KMS-11 (cell line): ENCODE data around the gene SRL.
"Not testable (repeated sequence)": the region's sequence is repeated elsewhere in the genome, so short reads cannot be mapped to it uniquely, and the experiment has no call there.

Experiments used
- H2AFZ ChIP-seq: fragments of 200-600 bp; sonication (generic); 2 replicates; pipeline ENCODE4 v1.6.1; 2016; ENCODE audit warnings: antibody characterized with exemption, mixed run types, low read depth
- H3K27ac ChIP-seq: fragments of 200-600 bp; sonication (generic); 2 replicates; pipeline ENCODE4 v1.6.1; 2016; ENCODE audit warnings: mild to moderate bottlenecking, mixed run types
- H3K27me3 ChIP-seq: fragments of 200-600 bp; sonication (generic); 2 replicates; pipeline ENCODE4 v1.6.1; 2017; ENCODE audit warnings: mild to moderate bottlenecking, low read depth, mixed run types, moderate library complexity; ENCODE audit not compliant: insufficient read depth
- H3K36me3 ChIP-seq: fragments of 200-600 bp; sonication (generic); 2 replicates; pipeline ENCODE4 v1.6.1; 2017; ENCODE audit warnings: mild to moderate bottlenecking, mixed run types; ENCODE audit not compliant: insufficient read depth
- H3K4me1 ChIP-seq: fragments of 200-600 bp; sonication (generic); 2 replicates; pipeline ENCODE4 v1.6.1; 2016; ENCODE audit warnings: mild to moderate bottlenecking, low read depth, mixed run types; ENCODE audit not compliant: poor library complexity, severe bottlenecking
- H3K4me2 ChIP-seq: fragments of 200-600 bp; sonication (generic); 2 replicates; pipeline ENCODE4 v1.7.0; 2016; ENCODE audit warnings: mild to moderate bottlenecking, mixed run types
- H3K4me3 ChIP-seq: fragments of 200-600 bp; sonication (generic); IDR thresholded peaks from 2 replicates; pipeline ENCODE4 v1.6.1; 2017; ENCODE audit warnings: low read depth, low read length, mixed read lengths; ENCODE audit not compliant: insufficient read depth
- H3K79me2 ChIP-seq: fragments of 200-600 bp; sonication (generic); 2 replicates; pipeline ENCODE4 v1.6.1; 2016; ENCODE audit warnings: low read depth, mixed run types; ENCODE audit not compliant: insufficient read depth
- H3K9ac ChIP-seq: fragments of 200-600 bp; sonication (generic); 2 replicates; pipeline ENCODE4 v1.6.1; 2016; ENCODE audit warnings: mild to moderate bottlenecking, mixed run types
- H4K20me1 ChIP-seq: fragments of 200-600 bp; sonication (generic); 2 replicates; pipeline ENCODE4 v1.6.1; 2016; ENCODE audit warnings: mild to moderate bottlenecking, mixed run types; ENCODE audit not compliant: insufficient read depth
- TF ChIP-seq, protein P1 (sequence below): fragments of 200-600 bp; sonication (generic); conservative IDR thresholded peaks from 2 replicates; pipeline ENCODE4 v1.6.1; 2017; ENCODE audit warnings: low read depth, mild to moderate bottlenecking, antibody characterized with exemption, low read length, moderate library complexity, mixed read lengths

SRL gene

GRCh38 chr16:4212211-4212933 lies 29.5 kb downstream of the SRL start:
- no peak overlapping the region for H3K4me2 ChIP-seq

GRCh38 chr16:4211445-4212210 lies 30.3 kb downstream of the SRL start:
- not testable (repeated sequence) for H3K27ac ChIP-seq, H3K79me2 ChIP-seq, H3K4me3 ChIP-seq, H4K20me1 ChIP-seq, H3K4me2 ChIP-seq, H3K9ac ChIP-seq, H3K4me1 ChIP-seq, H2AFZ ChIP-seq, H3K36me3 ChIP-seq
- H3K27me3 ChIP-seq: peaks cover 18% of the 10 kb centered on the region; the same call in 1 of the 2 replicates

More at GRCh38 chr16:4212211-4212933, 29.5 kb downstream of the SRL start:
- H3K27ac ChIP-seq: no peak overlapping the region
- no peaks in the 10 kb centered on the region for H3K79me2 ChIP-seq
- no peaks in the 10 kb centered on the region for H4K20me1 ChIP-seq
- H3K4me1 ChIP-seq: no peaks in the 10 kb centered on the region
- H3K4me3 ChIP-seq: no peak overlapping the region
- no peaks in the 10 kb centered on the region for H3K36me3 ChIP-seq
- H3K27me3 ChIP-seq: peaks cover 11% of the 10 kb centered on the region; the same call in 1 of the 2 replicates
- H2AFZ ChIP-seq: no peak overlapping the region
- TF ChIP-seq, protein P1, sequence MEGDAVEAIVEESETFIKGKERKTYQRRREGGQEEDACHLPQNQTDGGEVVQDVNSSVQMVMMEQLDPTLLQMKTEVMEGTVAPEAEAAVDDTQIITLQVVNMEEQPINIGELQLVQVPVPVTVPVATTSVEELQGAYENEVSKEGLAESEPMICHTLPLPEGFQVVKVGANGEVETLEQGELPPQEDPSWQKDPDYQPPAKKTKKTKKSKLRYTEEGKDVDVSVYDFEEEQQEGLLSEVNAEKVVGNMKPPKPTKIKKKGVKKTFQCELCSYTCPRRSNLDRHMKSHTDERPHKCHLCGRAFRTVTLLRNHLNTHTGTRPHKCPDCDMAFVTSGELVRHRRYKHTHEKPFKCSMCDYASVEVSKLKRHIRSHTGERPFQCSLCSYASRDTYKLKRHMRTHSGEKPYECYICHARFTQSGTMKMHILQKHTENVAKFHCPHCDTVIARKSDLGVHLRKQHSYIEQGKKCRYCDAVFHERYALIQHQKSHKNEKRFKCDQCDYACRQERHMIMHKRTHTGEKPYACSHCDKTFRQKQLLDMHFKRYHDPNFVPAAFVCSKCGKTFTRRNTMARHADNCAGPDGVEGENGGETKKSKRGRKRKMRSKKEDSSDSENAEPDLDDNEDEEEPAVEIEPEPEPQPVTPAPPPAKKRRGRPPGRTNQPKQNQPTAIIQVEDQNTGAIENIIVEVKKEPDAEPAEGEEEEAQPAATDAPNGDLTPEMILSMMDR: no peak
- H3K9ac ChIP-seq: no peak overlapping the region

GRCh38 chr16:4209666-4210065 lies 32.2 kb downstream of the SRL start:
- Histone ChIP-seq H3K79me2 (no peaks in the 10 kb centered on the region), H3K4me1 (no peaks in the 10 kb centered on the region), H3K9ac (no peak overlapping the region), H3K4me2 (no peak overlapping the region), H3K36me3 (no peaks in the 10 kb centered on the region), H3K27me3 (peaks cover 18% of the 10 kb centered on the region; the same call in 1 of the 2 replicates), H3K4me3 (no peak overlapping the region), H3K27ac (no peak overlapping the region), H4K20me1 (no peaks in the 10 kb centered on the region), H2AFZ (no peak overlapping the region)
- TF ChIP-seq, protein P1: no peak

GRCh38 chr16:4208341-4208751 lies 33.5 kb downstream of the SRL start:
- H3K4me3 ChIP-seq: no peak overlapping the region
- H3K9ac ChIP-seq: no peak overlapping the region
- TF ChIP-seq, protein P1: no peak
- peaks cover 18% of the 10 kb centered on the region; the same call in 1 of the 2 replicates for H3K27me3 ChIP-seq
- H3K4me2 ChIP-seq: no peak overlapping the region
- H2AFZ ChIP-seq: no peak overlapping the region
- H3K36me3 ChIP-seq: no peaks in the 10 kb centered on the region
- no peaks in the 10 kb centered on the region for H3K4me1 ChIP-seq
- H3K79me2 ChIP-seq: no peaks in the 10 kb centered on the region
- no peak overlapping the region for H3K27ac ChIP-seq
- no peaks in the 10 kb centered on the region for H4K20me1 ChIP-seq
